ENCODE results near the gene DMRTA1.

DNA sequence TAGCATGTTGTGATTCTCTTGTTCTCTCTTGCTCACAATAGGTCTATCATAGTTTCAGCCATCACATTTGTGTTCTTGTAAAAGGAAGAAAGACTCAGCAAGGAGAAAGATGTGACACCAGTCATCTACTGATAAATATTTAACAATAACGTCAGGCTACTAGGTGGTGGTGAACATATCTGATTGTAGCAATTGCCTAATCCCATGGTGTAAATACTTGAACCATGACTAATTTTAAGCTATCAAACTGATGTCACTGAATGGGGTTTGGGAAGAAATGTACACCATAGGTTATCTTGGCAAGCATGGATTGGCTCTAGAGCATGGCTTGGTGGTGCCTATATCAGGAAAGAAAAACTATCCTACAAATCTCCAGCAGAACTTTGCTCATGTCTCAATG is 16.6 kb downstream of the DMRTA1 start:
- no peak for TF ChIP-seq CTCF (IDR thresholded peaks at IDR 0.05)
- TF ChIP-seq POLR2A (IDR thresholded peaks at IDR 0.05) = no peak
